HepG2 (cell line): ENCODE measurements around the gene C16orf54. TPM values are rescaled to one million over a fixed set of nuclear protein-coding genes. Genes with fewer than 3 reads are reported as not detected.
A peak's percentile ranks its signal among the peaks of the same experiment; 100 is the strongest.

ENCODE experiments used
- CSRNP1 ChIP-seq: sonication (generic); formaldehyde crosslinking; IDR thresholded peaks from 2 replicates; pipeline ENCODE4 v1.8.1; 2023; ENCODE audit warnings: mild to moderate bottlenecking, missing genetic modification reagents
- GATAD2A ChIP-seq: IDR thresholded peaks from 2 replicates; pipeline ENCODE4 v1.6.1; 2016
- HNRNPK ChIP-seq: fragments of 200-400 bp; formaldehyde crosslinking; IDR thresholded peaks from 2 replicates; pipeline ENCODE4 v1.6.1; 2018; ENCODE audit warnings: low read length, low read depth, moderate library complexity, mild to moderate bottlenecking; ENCODE audit not compliant: poor library complexity, severe bottlenecking
- IRF1 ChIP-seq: sonication (generic); formaldehyde crosslinking; IDR thresholded peaks from 2 replicates; pipeline ENCODE4 v1.4.0; 2020; ENCODE audit warnings: low read depth, mild to moderate bottlenecking, missing genetic modification reagents
- IRF9 ChIP-seq: sonication (generic); formaldehyde crosslinking; IDR thresholded peaks from 2 replicates; pipeline ENCODE4 v1.8.0; 2022; ENCODE audit warnings: missing genetic modification reagents, mild to moderate bottlenecking, borderline replicate concordance
- KLF12 ChIP-seq: sonication (generic); formaldehyde crosslinking; IDR thresholded peaks from 2 replicates; pipeline ENCODE4 v1.4.0; 2020; ENCODE audit warnings: missing genetic modification reagents, borderline replicate concordance
- MAFK ChIP-seq, 2 experiments: IDR thresholded peaks in 1 of 2; conservative IDR thresholded peaks in 1 of 2; 2 replicates each; pipeline ENCODE4 v1.6.1; 2011; ENCODE audit warnings: improper control_type of control experiment in 2 of 2, low read length in 2 of 2
- PHF21A ChIP-seq: sonication (generic); formaldehyde crosslinking; IDR thresholded peaks from 2 replicates; pipeline ENCODE4 v1.5.0; 2020; ENCODE audit warnings: mild to moderate bottlenecking, missing genetic modification reagents
- PITX1 ChIP-seq: sonication (generic); formaldehyde crosslinking; IDR thresholded peaks from 2 replicates; pipeline ENCODE4 v1.5.1; 2020; ENCODE audit warnings: mild to moderate bottlenecking, missing genetic modification reagents
- POLR2G ChIP-seq: fragments of 200-400 bp; formaldehyde crosslinking; IDR thresholded peaks from 2 replicates; pipeline ENCODE4 v1.6.1; 2018; ENCODE audit warnings: mild to moderate bottlenecking, low read depth, low read length, moderate library complexity
- RFX1 ChIP-seq: fragments of 450-650 bp; IDR thresholded peaks from 2 replicates; pipeline ENCODE4 v1.6.1; 2017
- ZBTB10 ChIP-seq: sonication (generic); formaldehyde crosslinking; IDR thresholded peaks from 2 replicates; pipeline ENCODE4 v1.4.0; 2020; ENCODE audit warnings: missing genetic modification reagents, borderline replicate concordance
- ZNF331 ChIP-seq: sonication (generic); formaldehyde crosslinking; IDR thresholded peaks from 2 replicates; pipeline ENCODE4 v1.4.0; 2020; ENCODE audit warnings: missing genetic modification reagents
- ZNF430 ChIP-seq: sonication (generic); formaldehyde crosslinking; IDR thresholded peaks from 2 replicates; pipeline ENCODE4 v1.9.0; 2021; ENCODE audit warnings: mild to moderate bottlenecking, missing genetic modification reagents
- ZNF501 ChIP-seq: sonication (generic); formaldehyde crosslinking; IDR thresholded peaks from 2 replicates; pipeline ENCODE4 v1.5.1; 2020; ENCODE audit warnings: mild to moderate bottlenecking, moderate library complexity, missing genetic modification reagents
- ZNF639 ChIP-seq: conservative IDR thresholded peaks from 2 replicates; pipeline ENCODE4 v1.6.1; 2018; ENCODE audit warnings: missing genetic modification reagents
- ZNF672 ChIP-seq: sonication (generic); formaldehyde crosslinking; IDR thresholded peaks from 2 replicates; pipeline ENCODE4 v1.8.1; 2022; ENCODE audit warnings: missing genetic modification reagents
- ZNF724P ChIP-seq: sonication (generic); formaldehyde crosslinking; IDR thresholded peaks from 2 replicates; pipeline ENCODE4 v1.8.0; 2022; ENCODE audit warnings: missing genetic modification reagents, borderline replicate concordance
- ZNF784 ChIP-seq: sonication (generic); formaldehyde crosslinking; IDR thresholded peaks from 2 replicates; pipeline ENCODE4 v1.5.1; 2020; ENCODE audit warnings: missing genetic modification reagents, mild to moderate bottlenecking, borderline replicate concordance
- polyA plus RNA-seq, 8 experiments: library from polyadenylated mRNA; depleted of rRNA in 3 of 8; stranded (reverse) in 7 of 8; unstranded in 1 of 8; fragments of >200 nt; fragmentation: Illumina TruSeq in 4 of 8; extraction: Trizol in 4 of 8; gene quantifications; 2 replicates each; pipeline versions ENCODE4 v1.2.1 to v1.2.3, GENCODE V29; 2011 to 2016; ENCODE audit warnings: low read depth in 4 of 8, missing spikeins in 1 of 8, mixed read lengths in 1 of 8; ENCODE audit not compliant: insufficient read depth in 1 of 8
- total RNA-seq, 5 experiments: library from RNA; depleted of rRNA; stranded (reverse); fragments of >200 nt; fragmentation: Illumina TruSeq; extraction: Trizol; gene quantifications; 2 replicates each; pipeline ENCODE4 v1.2.3, GENCODE V29; 2016; ENCODE audit warnings: low read depth in 1 of 5

Gene C16orf54
- total and polyA plus RNA-seq, 2 of the 13 experiments (the other 11 are each of a cell fraction or from before 2014, with no cell fraction given), result not detected

GRCh38 chr16:29760567-29761279 is 14.9 kb upstream of the C16orf54 start (continued):
- no peak for TF ChIP-seq ZBTB10 (CRISPR knock-in tag)
- no peak for TF ChIP-seq MAFK (conservative IDR thresholded peaks at IDR 0.05 in 1 of 2, IDR thresholded peaks at IDR 0.05 in 1 of 2; ENCODE audit: low read length in 2 of 2)
- no peak for TF ChIP-seq PITX1
- TF ChIP-seq ZNF724P (CRISPR knock-in tag), result 0 out of 2 replicates have a peak, but pooled peaks have one; percentile 24
- no peak for TF ChIP-seq ZNF784 (CRISPR knock-in tag)
- peak; percentile 40 for TF ChIP-seq HNRNPK
- TF ChIP-seq IRF9 (CRISPR knock-in tag), result no peak
- no peak for TF ChIP-seq GATAD2A (CRISPR knock-in tag)
- TF ChIP-seq CSRNP1, result no peak
- peak; percentile 50; the same call in 1 of the 2 replicates for TF ChIP-seq PHF21A (CRISPR knock-in tag)
- TF ChIP-seq ZNF430, result 0 out of 2 replicates have a peak, but pooled peaks have one; percentile 33
- no peak for TF ChIP-seq POLR2G
- TF ChIP-seq ZNF672 (CRISPR knock-in tag), result no peak
- no peak for TF ChIP-seq IRF1
- TF ChIP-seq RFX1, result no peak
- 0 out of 2 replicates have a peak, but pooled peaks have one; percentile 41 for TF ChIP-seq ZNF501 (CRISPR knock-in tag)
- no peak for TF ChIP-seq ZNF639 (CRISPR knock-in tag)
- TF ChIP-seq KLF12 (CRISPR knock-in tag), result no peak
- TF ChIP-seq ZNF331 (CRISPR knock-in tag), result no peak
